Pons (tissue), 1 donor: ENCODE data around the gene SLC16A5.
"Not testable (repeated sequence)": the region's sequence is repeated elsewhere in the genome, so short reads cannot be mapped to it uniquely, and the experiment has no call there.

Experiments used
- DNase-seq: peaks from one replicate; pipeline ENCODE4 v3.0.0-alpha.2; 2016; ENCODE audit warnings: low spot score

SLC16A5 gene

DNA sequence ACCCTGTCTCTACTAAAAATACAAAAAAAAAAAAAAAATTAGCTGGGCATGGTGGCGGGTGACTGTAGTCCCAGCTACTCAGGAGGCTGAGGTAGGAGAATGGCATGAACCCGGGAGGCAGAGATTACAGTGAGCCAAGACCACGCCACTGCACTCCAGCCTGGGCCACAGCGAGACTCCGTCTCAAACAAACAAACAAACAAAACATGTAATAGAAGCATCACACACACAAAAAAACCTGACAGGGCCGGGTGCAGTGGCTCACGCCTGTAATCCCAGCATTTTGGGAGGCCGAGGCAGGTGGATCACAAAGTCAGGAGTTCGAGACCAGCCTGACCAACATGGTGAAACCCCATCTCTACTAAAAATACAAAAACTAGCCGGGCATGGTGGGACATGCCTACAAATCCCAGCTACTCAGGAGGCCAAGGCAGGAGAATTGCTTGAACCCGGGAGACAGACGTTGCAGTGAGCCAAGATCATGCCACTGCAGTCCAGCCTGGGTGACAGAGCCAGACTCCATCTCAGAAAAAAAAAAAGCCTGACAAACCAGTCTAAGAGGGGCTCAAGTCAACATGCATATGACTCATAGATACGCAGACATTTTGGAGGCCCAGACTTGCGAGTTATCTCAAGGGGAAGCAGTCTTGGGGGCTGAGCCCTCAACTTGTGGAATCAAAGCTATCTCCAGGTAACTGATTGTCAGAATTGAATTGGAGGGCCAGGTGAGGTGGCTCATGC lies 46.0 kb downstream of the SLC16A5 start:
- DNase-seq, result not testable (repeated sequence)

DNA sequence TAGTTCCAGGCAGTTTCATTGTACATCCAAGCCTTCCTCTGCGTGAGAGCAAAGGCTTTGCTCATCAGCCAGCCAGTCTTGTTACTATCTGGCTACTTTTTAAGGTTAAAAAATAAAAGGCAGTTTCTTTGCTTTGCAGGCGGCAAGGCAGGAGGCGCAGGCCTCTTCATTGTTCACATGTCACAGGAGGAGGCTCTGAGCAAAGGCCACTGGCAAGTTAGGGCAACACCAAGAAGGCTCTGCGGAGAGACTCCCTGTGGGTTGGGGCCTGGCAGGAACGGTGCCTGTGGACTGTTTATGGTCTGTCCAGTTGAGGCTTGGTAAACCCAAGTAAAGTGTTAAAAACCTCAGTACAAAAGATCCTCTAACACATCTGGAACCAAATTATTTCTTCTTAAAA lies 47.7 kb downstream of the SLC16A5 start:
- DNase-seq, result no peak

- no peak for DNase-seq
These were observed 48.2 kb downstream of the SLC16A5 start for GRCh38 chr17:75135946-75136345.

DNA sequence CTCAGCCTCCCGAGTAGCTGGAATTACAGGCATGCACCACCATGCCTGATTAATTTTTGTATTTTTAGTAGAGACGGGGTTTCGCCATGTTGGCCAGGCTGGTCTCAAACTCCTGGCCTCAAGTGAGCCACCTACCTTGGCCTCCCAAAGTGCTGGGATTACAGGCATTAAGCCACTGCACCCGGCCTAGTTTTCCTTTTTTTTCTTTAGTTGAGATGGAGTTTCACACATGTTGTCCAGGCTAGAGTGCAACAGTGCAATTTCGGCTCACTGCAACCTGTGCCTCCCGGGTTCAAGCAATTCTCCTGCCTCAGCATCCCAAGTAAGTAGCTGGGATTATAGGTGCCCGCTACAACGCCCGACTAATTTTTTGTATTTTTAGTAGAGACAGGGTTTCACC lies 50.0 kb downstream of the SLC16A5 start:
- not testable (repeated sequence) for DNase-seq

GRCh38 chr17:75138519-75138918 lies 50.8 kb downstream of the SLC16A5 start:
- no peak for DNase-seq

- no peak for DNase-seq
These were observed 54.6 kb downstream of the SLC16A5 start for GRCh38 chr17:75142236-75142971.

DNA sequence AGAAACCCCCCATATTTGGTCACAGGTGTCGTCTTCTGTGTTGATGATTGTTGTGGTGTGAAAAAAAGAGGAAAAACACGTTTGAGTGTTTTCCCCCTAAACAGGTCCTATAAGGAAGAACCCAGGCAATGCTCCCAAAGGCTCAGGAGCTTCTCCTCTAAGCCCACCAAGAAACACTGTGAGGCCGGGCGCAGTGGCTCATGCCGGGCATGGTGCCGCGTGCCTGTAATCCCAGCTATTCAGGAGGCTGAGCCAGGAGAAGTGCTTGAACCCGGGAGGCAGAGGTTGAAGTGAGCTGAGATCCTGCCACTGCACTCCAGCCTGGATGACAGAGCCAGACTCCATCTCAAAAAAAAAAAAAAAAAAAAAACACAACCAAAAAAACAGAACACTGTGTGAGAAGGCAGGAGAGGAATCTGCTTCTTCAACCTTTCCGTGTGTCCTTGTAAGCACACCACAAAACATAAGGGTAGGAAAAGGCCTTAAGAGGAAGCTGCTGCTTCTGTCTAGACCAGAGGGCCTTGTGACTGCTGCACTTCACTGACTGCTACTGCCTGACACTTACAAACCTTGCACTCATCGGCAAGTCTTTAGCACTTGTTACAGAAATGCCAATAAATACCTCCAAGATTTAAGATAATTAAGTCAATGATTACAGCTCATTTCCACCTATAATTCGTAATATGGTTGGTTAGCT lies 57.2 kb downstream of the SLC16A5 start:
- DNase-seq, result peak; percentile 54

GRCh38 chr17:75146592-75146991 lies 58.8 kb downstream of the SLC16A5 start:
- DNase-seq, result no peak

GRCh38 chr17:75147878-75148546 lies 60.3 kb downstream of the SLC16A5 start:
- no peak for DNase-seq

DNA sequence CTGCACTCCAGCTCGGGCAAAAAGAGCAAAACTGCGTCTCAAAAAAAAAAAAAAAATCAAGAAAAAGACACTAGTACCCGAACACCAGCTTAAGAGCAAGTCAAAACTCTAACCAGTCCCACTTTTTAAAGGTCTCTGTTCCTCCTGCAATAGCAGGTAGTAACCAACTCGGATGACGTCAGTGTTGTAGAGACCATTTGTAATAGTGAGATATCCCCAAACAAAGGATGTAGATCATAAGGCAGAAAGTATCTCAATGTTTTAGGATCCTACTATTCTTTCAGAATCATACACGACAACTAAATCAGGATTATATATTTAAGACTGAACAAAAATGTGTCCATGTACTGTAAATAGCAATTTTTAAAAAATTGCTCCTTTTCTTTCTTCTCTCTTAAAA lies 64.2 kb downstream of the SLC16A5 start:
- no peak for DNase-seq

DNA sequence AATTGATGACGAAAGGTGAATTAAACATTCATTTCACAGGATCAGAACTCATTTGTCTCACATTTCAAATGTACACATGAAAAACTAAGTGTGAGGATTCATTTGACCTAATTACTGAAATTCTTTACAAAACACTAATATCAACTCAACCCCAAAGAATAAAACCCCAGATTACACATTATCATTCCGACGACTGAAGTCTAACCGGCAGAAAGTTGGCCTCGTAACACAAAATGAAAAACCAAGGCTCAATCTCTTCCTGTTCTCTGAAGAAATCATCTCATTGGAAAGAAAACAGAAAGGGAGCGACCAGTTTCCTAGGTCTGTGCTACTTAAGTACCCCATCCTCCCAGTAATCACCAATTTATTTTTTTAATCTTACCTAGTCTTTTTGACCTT lies 64.8 kb downstream of the SLC16A5 start:
- no peak for DNase-seq

DNA sequence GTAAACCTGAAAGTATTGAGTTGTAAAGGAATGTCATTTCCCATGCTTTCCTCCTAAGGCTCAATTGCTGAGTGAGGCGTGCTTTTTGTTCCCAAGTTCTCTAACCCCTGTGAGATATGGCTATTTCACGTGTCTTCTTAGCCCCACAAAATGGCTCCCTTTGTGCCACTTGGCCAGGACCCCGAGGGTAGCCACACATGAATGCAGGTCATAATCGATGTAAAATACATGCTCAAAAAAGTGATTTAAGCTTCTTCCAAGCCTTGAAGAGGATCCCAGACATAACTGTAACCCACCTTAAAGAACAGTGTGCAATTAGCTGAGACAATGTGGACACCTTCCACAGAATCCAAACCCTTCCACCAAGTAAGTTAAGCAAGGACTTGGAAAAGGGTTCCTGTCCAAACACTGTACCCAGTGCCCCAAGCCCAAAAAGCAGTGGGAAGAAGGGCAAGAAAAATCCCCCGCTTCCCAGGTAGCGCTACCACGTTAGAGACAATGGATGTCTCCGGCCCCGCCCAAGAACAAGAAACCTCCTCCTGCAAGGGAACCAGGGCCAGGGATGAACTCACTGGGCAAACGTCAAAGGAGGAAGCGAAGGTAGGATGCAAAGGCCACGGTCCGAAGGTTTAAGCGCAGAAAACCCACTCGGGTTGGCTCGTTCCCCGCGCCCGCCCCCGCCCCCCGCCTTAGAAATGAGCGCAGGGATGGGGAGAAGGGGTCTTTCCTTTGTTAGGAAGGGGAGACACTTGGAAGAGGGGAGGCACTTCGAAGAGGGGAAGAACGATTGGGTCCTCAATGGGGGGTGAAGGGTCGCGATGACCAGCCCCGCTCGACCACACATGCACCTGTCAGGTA lies 65.4 kb downstream of the SLC16A5 start:
- DNase-seq, result no peak

GRCh38 chr17:75153780-75154194 lies 66.0 kb downstream of the SLC16A5 start:
- no peak for DNase-seq

GRCh38 chr17:75154195-75155106 lies 66.7 kb downstream of the SLC16A5 start, which contains the start of gene JPT1:
Gene JPT1 (minus strand): TSS chr17:75154512. CDS start chr17:75154397, 115 bp downstream.
- peak; percentile 99 for DNase-seq

- DNase-seq, result no peak
These were observed 67.4 kb downstream of the SLC16A5 start for GRCh38 chr17:75155191-75155601.
